KMS-11 (cell line): ENCODE measurements around the gene PRDM16.

Experiments used
- H2AFZ ChIP-seq: fragments of 200-600 bp; sonication (generic); 2 replicates; pipeline ENCODE4 v1.6.1; 2016; ENCODE audit warnings: antibody characterized with exemption, mixed run types, low read depth
- H3K27ac ChIP-seq: fragments of 200-600 bp; sonication (generic); 2 replicates; pipeline ENCODE4 v1.6.1; 2016; ENCODE audit warnings: mild to moderate bottlenecking, mixed run types
- H3K27me3 ChIP-seq: fragments of 200-600 bp; sonication (generic); 2 replicates; pipeline ENCODE4 v1.6.1; 2017; ENCODE audit warnings: mild to moderate bottlenecking, low read depth, mixed run types, moderate library complexity; ENCODE audit not compliant: insufficient read depth
- H3K36me3 ChIP-seq: fragments of 200-600 bp; sonication (generic); 2 replicates; pipeline ENCODE4 v1.6.1; 2017; ENCODE audit warnings: mild to moderate bottlenecking, mixed run types; ENCODE audit not compliant: insufficient read depth
- H3K4me1 ChIP-seq: fragments of 200-600 bp; sonication (generic); 2 replicates; pipeline ENCODE4 v1.6.1; 2016; ENCODE audit warnings: mild to moderate bottlenecking, low read depth, mixed run types; ENCODE audit not compliant: poor library complexity, severe bottlenecking
- H3K4me2 ChIP-seq: fragments of 200-600 bp; sonication (generic); 2 replicates; pipeline ENCODE4 v1.7.0; 2016; ENCODE audit warnings: mild to moderate bottlenecking, mixed run types
- H3K4me3 ChIP-seq: fragments of 200-600 bp; sonication (generic); IDR thresholded peaks from 2 replicates; pipeline ENCODE4 v1.6.1; 2017; ENCODE audit warnings: low read depth, low read length, mixed read lengths; ENCODE audit not compliant: insufficient read depth
- H3K79me2 ChIP-seq: fragments of 200-600 bp; sonication (generic); 2 replicates; pipeline ENCODE4 v1.6.1; 2016; ENCODE audit warnings: low read depth, mixed run types; ENCODE audit not compliant: insufficient read depth
- H3K9ac ChIP-seq: fragments of 200-600 bp; sonication (generic); 2 replicates; pipeline ENCODE4 v1.6.1; 2016; ENCODE audit warnings: mild to moderate bottlenecking, mixed run types
- H4K20me1 ChIP-seq: fragments of 200-600 bp; sonication (generic); 2 replicates; pipeline ENCODE4 v1.6.1; 2016; ENCODE audit warnings: mild to moderate bottlenecking, mixed run types; ENCODE audit not compliant: insufficient read depth
- TF ChIP-seq, protein P1 (sequence below): fragments of 200-600 bp; sonication (generic); conservative IDR thresholded peaks from 2 replicates; pipeline ENCODE4 v1.6.1; 2017; ENCODE audit warnings: low read depth, mild to moderate bottlenecking, antibody characterized with exemption, low read length, moderate library complexity, mixed read lengths

Gene PRDM16

DNA sequence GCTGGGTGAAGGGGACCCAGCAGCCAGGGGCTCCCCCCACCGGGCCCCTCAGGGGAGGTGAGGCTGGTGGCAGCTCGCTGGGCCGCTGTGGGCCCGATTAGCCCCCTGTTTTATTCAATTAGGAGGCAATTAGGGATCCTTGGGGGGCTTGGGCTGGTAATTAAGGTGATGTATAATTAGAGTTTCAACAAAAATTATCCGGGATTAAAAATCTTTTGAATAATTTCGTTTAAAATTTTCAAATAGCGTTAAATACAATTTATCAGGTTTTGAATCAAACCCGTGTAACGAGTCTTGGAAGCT is 4.1 kb downstream of the PRDM16 start:
- H3K4me3 ChIP-seq = no peak overlapping the region

DNA sequence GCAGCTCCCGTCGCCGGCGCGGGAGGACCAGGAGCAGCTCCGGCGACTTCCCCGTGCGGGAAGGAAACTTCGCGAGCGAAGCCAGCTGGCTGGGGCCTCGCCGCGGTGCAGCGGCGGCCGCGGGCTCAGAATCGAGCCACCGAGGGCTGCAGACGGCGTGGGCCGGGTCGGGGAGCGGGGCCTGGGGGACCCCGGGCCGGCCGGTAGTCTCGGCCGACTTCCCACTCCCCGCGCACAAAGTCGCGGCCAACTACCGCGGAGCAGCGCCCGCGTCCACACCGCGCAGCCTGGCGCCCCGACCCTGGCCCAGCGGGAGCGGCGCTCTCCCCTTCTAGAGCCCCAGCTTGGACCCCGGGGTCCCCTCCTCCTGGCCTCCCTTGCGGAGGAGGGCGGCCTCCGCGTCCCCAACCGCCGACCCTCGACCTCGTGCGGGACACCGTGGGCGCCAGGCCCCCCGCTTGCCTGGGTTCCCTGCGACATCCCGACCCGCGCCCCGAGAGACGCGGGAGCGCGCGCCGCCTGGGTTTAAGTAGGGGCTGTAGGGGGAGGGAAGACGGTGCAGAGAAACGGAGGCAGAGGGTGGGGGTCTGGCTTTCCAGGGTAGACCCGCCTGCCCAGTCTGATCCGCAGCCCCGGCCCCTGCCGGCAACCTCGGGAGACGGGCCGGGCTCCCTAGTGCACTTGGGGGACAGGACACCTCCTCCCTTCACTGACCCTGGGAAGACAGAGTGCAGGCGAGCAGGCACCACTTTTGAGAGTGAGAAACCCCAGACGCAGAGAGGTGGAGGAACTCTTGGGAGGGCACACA is 4.7 kb downstream of the PRDM16 start:
- Histone ChIP-seq H2AFZ (no peak overlapping the region), H3K9ac (no peak overlapping the region), H3K4me1 (no peaks in the 10 kb centered on the region), H3K4me3 (no peak overlapping the region), H3K27ac (no peak overlapping the region), H4K20me1 (no peaks in the 10 kb centered on the region), H3K79me2 (no peaks in the 10 kb centered on the region), H3K27me3 (peaks cover 56% of the 10 kb centered on the region), H3K4me2 (no peak overlapping the region), H3K36me3 (no peaks in the 10 kb centered on the region)
- TF ChIP-seq, protein P1, sequence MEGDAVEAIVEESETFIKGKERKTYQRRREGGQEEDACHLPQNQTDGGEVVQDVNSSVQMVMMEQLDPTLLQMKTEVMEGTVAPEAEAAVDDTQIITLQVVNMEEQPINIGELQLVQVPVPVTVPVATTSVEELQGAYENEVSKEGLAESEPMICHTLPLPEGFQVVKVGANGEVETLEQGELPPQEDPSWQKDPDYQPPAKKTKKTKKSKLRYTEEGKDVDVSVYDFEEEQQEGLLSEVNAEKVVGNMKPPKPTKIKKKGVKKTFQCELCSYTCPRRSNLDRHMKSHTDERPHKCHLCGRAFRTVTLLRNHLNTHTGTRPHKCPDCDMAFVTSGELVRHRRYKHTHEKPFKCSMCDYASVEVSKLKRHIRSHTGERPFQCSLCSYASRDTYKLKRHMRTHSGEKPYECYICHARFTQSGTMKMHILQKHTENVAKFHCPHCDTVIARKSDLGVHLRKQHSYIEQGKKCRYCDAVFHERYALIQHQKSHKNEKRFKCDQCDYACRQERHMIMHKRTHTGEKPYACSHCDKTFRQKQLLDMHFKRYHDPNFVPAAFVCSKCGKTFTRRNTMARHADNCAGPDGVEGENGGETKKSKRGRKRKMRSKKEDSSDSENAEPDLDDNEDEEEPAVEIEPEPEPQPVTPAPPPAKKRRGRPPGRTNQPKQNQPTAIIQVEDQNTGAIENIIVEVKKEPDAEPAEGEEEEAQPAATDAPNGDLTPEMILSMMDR = no peak

More for the DNA sequence above, 4.1 kb downstream of the PRDM16 start:
- no peaks in the 10 kb centered on the region for H3K36me3 ChIP-seq
- H3K27me3 ChIP-seq = peaks cover 51% of the 10 kb centered on the region
- H3K79me2 ChIP-seq = no peaks in the 10 kb centered on the region
- TF ChIP-seq, protein P1 = no peak
- no peak overlapping the region for H3K27ac ChIP-seq
- H3K9ac ChIP-seq = no peak overlapping the region
- H4K20me1 ChIP-seq = no peaks in the 10 kb centered on the region
- H3K4me1 ChIP-seq = no peaks in the 10 kb centered on the region
- no peak overlapping the region for H2AFZ ChIP-seq
- no peak overlapping the region for H3K4me2 ChIP-seq

DNA sequence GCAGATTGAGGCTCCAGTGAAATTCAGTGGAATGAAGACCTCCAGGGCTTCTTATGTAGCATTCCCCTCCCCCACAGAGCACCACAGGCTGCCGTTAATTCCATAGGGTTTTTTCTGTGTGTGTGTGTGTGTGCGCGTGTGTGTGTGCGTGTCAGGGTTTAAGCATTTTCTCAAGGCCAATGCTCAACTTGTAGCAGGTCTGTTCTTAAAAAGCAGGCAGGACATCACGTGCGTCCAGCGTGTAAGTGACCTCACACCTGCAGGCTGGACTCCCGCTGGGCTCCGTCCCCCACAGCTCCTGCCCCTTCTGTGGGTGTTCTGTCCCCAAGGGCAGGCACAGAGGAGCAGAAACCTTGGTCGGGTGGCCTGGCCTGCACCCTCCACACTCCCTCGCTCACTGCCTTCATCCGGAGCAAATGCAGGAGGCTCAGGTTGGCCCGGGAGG is 5.3 kb downstream of the PRDM16 start:
- H3K36me3 ChIP-seq = no peaks in the 10 kb centered on the region
- H3K9ac ChIP-seq = no peak overlapping the region
- no peak overlapping the region for H2AFZ ChIP-seq
- no peaks in the 10 kb centered on the region for H3K4me1 ChIP-seq
- H3K27ac ChIP-seq = no peak overlapping the region
- H3K4me2 ChIP-seq = no peak overlapping the region
- peaks cover 63% of the 10 kb centered on the region for H3K27me3 ChIP-seq
- no peak overlapping the region for H3K4me3 ChIP-seq
- TF ChIP-seq, protein P1 = no peak
- H4K20me1 ChIP-seq = no peaks in the 10 kb centered on the region
- no peaks in the 10 kb centered on the region for H3K79me2 ChIP-seq

DNA sequence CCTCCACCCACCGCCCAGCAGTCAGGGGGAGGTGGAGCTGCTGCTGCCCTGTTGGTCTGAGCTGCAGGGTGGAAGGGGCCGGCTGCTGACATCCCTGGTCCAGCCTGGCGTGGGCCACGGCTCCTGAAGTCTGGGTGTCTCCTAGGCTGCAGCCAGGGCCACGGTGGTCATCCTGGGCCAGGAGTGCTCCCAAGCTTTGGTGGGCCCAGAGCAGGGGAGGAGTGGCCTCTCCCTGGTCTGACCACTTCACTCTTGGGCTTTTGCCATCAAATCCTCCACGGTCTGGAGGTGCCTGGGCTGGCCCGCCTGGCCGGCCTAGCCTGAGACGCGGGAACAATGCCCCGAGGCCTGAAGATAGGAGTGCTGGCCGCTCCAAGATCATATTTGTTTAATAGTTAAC is 5.8 kb downstream of the PRDM16 start:
- no peaks in the 10 kb centered on the region for H3K79me2 ChIP-seq
- H3K4me2 ChIP-seq = no peak overlapping the region
- H2AFZ ChIP-seq = no peak overlapping the region
- H3K27ac ChIP-seq = no peak overlapping the region
- H3K36me3 ChIP-seq = no peaks in the 10 kb centered on the region
- H3K4me3 ChIP-seq = no peak overlapping the region
- peaks cover 68% of the 10 kb centered on the region for H3K27me3 ChIP-seq
- H3K9ac ChIP-seq = no peak overlapping the region
- H4K20me1 ChIP-seq = no peaks in the 10 kb centered on the region
- no peaks in the 10 kb centered on the region for H3K4me1 ChIP-seq
- TF ChIP-seq, protein P1 = no peak
